Vagina (tissue), 1 donor: ENCODE results near the gene HRH3. TPM values are rescaled to one million over a fixed set of nuclear protein-coding genes. Genes with fewer than 3 reads are reported as not detected.

ENCODE experiments used
- total RNA-seq: library from RNA; depleted of rRNA; stranded (reverse); fragments of >200 nt; gene quantifications from one replicate; pipeline ENCODE4 v1.2.3, GENCODE V29; 2016

The HRH3 gene
- total RNA-seq, 1 donor from 2014 or later: not detected

Other genes with a start within 250 kb of the HRH3 start
- 9.6 TPM for gene TAF4, start 154.4 kb downstream of the HRH3 start, total RNA-seq
- gene LSM14B, start 97.8 kb downstream of the HRH3 start, total RNA-seq: 23.6 TPM
- 319 TPM for gene PSMA7, start 76.9 kb downstream of the HRH3 start, total RNA-seq
- 25.3 TPM for gene SS18L1, start 76.5 kb downstream of the HRH3 start, total RNA-seq
- gene MTG2, start 37.2 kb downstream of the HRH3 start, total RNA-seq: 13.3 TPM
- 51.3 TPM for gene OSBPL2, start 18.2 kb upstream of the HRH3 start, total RNA-seq
- 110 TPM for gene ADRM1, start 82.7 kb upstream of the HRH3 start, total RNA-seq
- gene LAMA5, start 147.0 kb upstream of the HRH3 start, total RNA-seq: 150 TPM
- 1,935 TPM for gene RPS21, start 166.8 kb upstream of the HRH3 start, total RNA-seq
- gene CABLES2, start 187.0 kb upstream of the HRH3 start, total RNA-seq: 1.5 TPM
- 1.7 TPM for gene RBBP8NL, start 207.3 kb upstream of the HRH3 start, total RNA-seq